IMR-90 (cell line): ENCODE results near the gene THPO. TPM values are rescaled to one million over a fixed set of nuclear protein-coding genes. Genes with fewer than 3 reads are reported as not detected.

Experiments used
- CTCF ChIP-seq: conservative IDR thresholded peaks from 2 replicates; pipeline ENCODE4 v1.5.1; 2012; ENCODE audit warnings: mild to moderate bottlenecking, low read depth, low read length, improper control_type of control experiment
- ELK1 ChIP-seq: fragments of 150-350 bp; IDR thresholded peaks from 2 replicates; pipeline ENCODE4 v1.6.1; 2016; ENCODE audit warnings: low read depth, mild to moderate bottlenecking, low read length, moderate library complexity, borderline replicate concordance
- FOS ChIP-seq: fragments of 150-350 bp; IDR thresholded peaks from 2 replicates; pipeline ENCODE4 v1.6.1; 2016; ENCODE audit warnings: low read depth, low read length
- MXI1 ChIP-seq: IDR thresholded peaks from 2 replicates; pipeline ENCODE4 v1.6.1; 2012; ENCODE audit warnings: low read depth, mild to moderate bottlenecking, low read length, moderate library complexity, borderline replicate concordance
- POLR2A ChIP-seq: IDR thresholded peaks from 2 replicates; pipeline ENCODE4 v1.6.1; 2012; ENCODE audit warnings: mild to moderate bottlenecking, low read depth, low read length
- polyA plus RNA-seq, 3 experiments: library from polyadenylated mRNA; depleted of rRNA; stranded (reverse); fragments of >200 nt; gene quantifications; 2 replicates each; pipeline ENCODE4 v1.2.3, GENCODE V29; 2012; ENCODE audit warnings: low replicate concordance in 1 of 3
- total RNA-seq: library from RNA; depleted of rRNA; stranded (reverse); fragments of >200 nt; gene quantifications from 2 replicates; pipeline ENCODE4 v1.2.3, GENCODE V29; 2012

THPO gene
- total and polyA plus RNA-seq, 2 of the 4 experiments (the other 2 are of a cell fraction): not detected

GRCh38 chr3:184335291-184335660 lies 42.7 kb downstream of the THPO start (continued):
- no peak for TF ChIP-seq CTCF
- TF ChIP-seq MXI1: no peak
- no peak for TF ChIP-seq FOS
- no peak for TF ChIP-seq ELK1
- TF ChIP-seq POLR2A: no peak
